CD14-positive monocyte (primary cell): ENCODE data around the gene F13A1. TPM values are rescaled to one million over a fixed set of nuclear protein-coding genes. Genes with fewer than 3 reads are reported as not detected.

Source experiments
- DNase-seq, 3 donors: peaks; one replicate each; pipeline ENCODE4 v3.0.0-alpha.2; 2011 to 2022
- H2AFZ ChIP-seq: 2 replicates; pipeline ENCODE4 v1.6.0; 2012; ENCODE audit warnings: mild to moderate bottlenecking, low read depth, low read length, inconsistent platforms; ENCODE audit not compliant: insufficient read depth, poor library complexity, severe bottlenecking
- H3K27ac ChIP-seq, 2 donors: 1 replicate in 1 of 2; 2 replicates in 1 of 2; pipeline ENCODE4 v1.5.1; 2012 to 2013; ENCODE audit warnings: low read length in 2 of 2, control low read depth in 1 of 2, inconsistent platforms in 1 of 2, low read depth in 1 of 2, mild to moderate bottlenecking in 1 of 2
- H3K27me3 ChIP-seq, 2 donors: one replicate each; pipeline versions ENCODE4 v1.6.0 to v1.6.1; 2011 to 2013; ENCODE audit warnings: low read length in 2 of 2; ENCODE audit not compliant: control insufficient read depth in 2 of 2, insufficient read depth in 2 of 2
- H3K36me3 ChIP-seq, 2 donors: replicated peaks in 1 of 2; 1 replicate in 1 of 2; 2 replicates in 1 of 2; pipeline versions ENCODE4 v1.5.1 to v1.6.1; 2012 to 2013; ENCODE audit warnings: low read length in 2 of 2, control low read depth in 1 of 2, inconsistent platforms in 1 of 2, mild to moderate bottlenecking in 1 of 2; ENCODE audit not compliant: insufficient read depth in 2 of 2, control insufficient read depth in 1 of 2
- H3K4me1 ChIP-seq, 2 donors: 1 replicate in 1 of 2; 2 replicates in 1 of 2; pipeline versions ENCODE4 v1.5.1 to v1.6.1; 2012 to 2013; ENCODE audit warnings: low read length in 2 of 2, control low read depth in 1 of 2, inconsistent platforms in 1 of 2, mild to moderate bottlenecking in 1 of 2, moderate library complexity in 1 of 2; ENCODE audit not compliant: insufficient read depth in 2 of 2, control insufficient read depth in 1 of 2
- H3K4me2 ChIP-seq: replicated peaks from 2 replicates; pipeline ENCODE3; 2012; ENCODE audit warnings: low read length, moderate library complexity, mild to moderate bottlenecking; ENCODE audit not compliant: poor library complexity, severe bottlenecking; ENCODE audit errors: extremely low read depth
- H3K4me3 ChIP-seq, 3 experiments: fragments of 200-600 bp in 1 of 3; sonication (generic) in 1 of 3; replicated peaks in 1 of 3; 1 replicate in 2 of 3; 2 replicates in 1 of 3; pipeline ENCODE4 v1.5.1; 2011 to 2013; ENCODE audit warnings: low read length in 3 of 3, mild to moderate bottlenecking in 3 of 3, control low read depth in 2 of 3, low read depth in 2 of 3, inconsistent platforms in 1 of 3, moderate library complexity in 1 of 3
- H3K79me2 ChIP-seq: 2 replicates; pipeline ENCODE4 v1.6.0; 2012; ENCODE audit warnings: mild to moderate bottlenecking, control low read depth, inconsistent platforms, low read length, moderate library complexity; ENCODE audit not compliant: insufficient read depth
- H3K9ac ChIP-seq: 2 replicates; pipeline ENCODE4 v1.6.0; 2017; ENCODE audit warnings: low read length, mild to moderate bottlenecking; ENCODE audit not compliant: insufficient read depth, poor library complexity, severe bottlenecking
- H3K9me3 ChIP-seq, 2 donors: replicated peaks in 1 of 2; 1 replicate in 1 of 2; 2 replicates in 1 of 2; pipeline versions ENCODE4 v1.5.1 to v1.6.1; 2012 to 2013; ENCODE audit warnings: low read length in 2 of 2, control low read depth in 1 of 2; ENCODE audit not compliant: control insufficient read depth in 1 of 2, insufficient read depth in 1 of 2
- H4K20me1 ChIP-seq: 2 replicates; pipeline ENCODE4 v1.6.0; 2012; ENCODE audit warnings: mild to moderate bottlenecking, low read length, control low read depth, moderate library complexity; ENCODE audit not compliant: insufficient read depth
- H3K27ac Mint-ChIP-seq, 7 donors: one replicate each; pipeline ENCODE4 v1.8.0; 2020; ENCODE audit warnings: mild to moderate bottlenecking in 7 of 7, mixed read lengths in 7 of 7, moderate library complexity in 6 of 7, inconsistent platforms in 2 of 7
- H3K27me3 Mint-ChIP-seq, 3 donors: one replicate each; pipeline ENCODE4 v1.8.0; 2021 to 2022; ENCODE audit warnings: low read depth in 3 of 3, mild to moderate bottlenecking in 3 of 3, mixed read lengths in 3 of 3, moderate library complexity in 3 of 3, inconsistent platforms in 1 of 3
- H3K36me3 Mint-ChIP-seq, 2 donors: one replicate each; pipeline ENCODE4 v1.8.0; 2020; ENCODE audit warnings: mixed read lengths in 2 of 2, inconsistent platforms in 1 of 2, mild to moderate bottlenecking in 1 of 2
- H3K4me1 Mint-ChIP-seq: one replicate; pipeline ENCODE4 v1.8.0; 2020; ENCODE audit warnings: mild to moderate bottlenecking, mixed read lengths
- H3K4me3 Mint-ChIP-seq, 2 donors: one replicate each; pipeline ENCODE4 v1.8.0; 2020; ENCODE audit warnings: mild to moderate bottlenecking in 2 of 2, mixed read lengths in 2 of 2, moderate library complexity in 1 of 2
- H3K9me3 Mint-ChIP-seq, 7 donors: one replicate each; pipeline ENCODE4 v1.8.0; 2020 to 2022; ENCODE audit warnings: mixed read lengths in 7 of 7, mild to moderate bottlenecking in 6 of 7, moderate library complexity in 6 of 7, inconsistent platforms in 2 of 7
- WGBS: methylation state at CpG from one replicate; pipeline ENCODE4 v1.1.5; 2013; ENCODE audit warnings: missing lambda C conversion rate; ENCODE audit not compliant: insufficient coverage; 5-methylcytosine and 5-hydroxymethylcytosine counted together
- intact Hi-C, 2 donors: fragments of 100-400 bp; cut with micrococcal nuclease; formaldehyde crosslinking; loops; one replicate each; pipeline versions ENCODE4 v1.15.0 to v1.15.1; 2023
- polyA plus RNA-seq, 3 donors: library from polyadenylated mRNA; depleted of rRNA in 1 of 3; unstranded in 2 of 3; stranded (reverse) in 1 of 3; fragments of 300-500 nt in 2 of 3; fragments of >200 nt in 1 of 3; fragmentation: Illumina TruSeq in 2 of 3; gene quantifications; 1 replicate in 2 of 3; 2 replicates in 1 of 3; pipeline ENCODE4 v1.2.3, GENCODE V29; 2012 to 2021
- TF ChIP-seq, protein P1 (sequence below): fragments of 200-600 bp; IDR thresholded peaks from one replicate; pipeline ENCODE4 v1.8.0; 2022; ENCODE audit warnings: antibody characterized with exemption, mild to moderate bottlenecking

Gene F13A1
- polyA plus RNA-seq, 3 donors, result 49.0 to 136 (median 105) TPM

DNA sequence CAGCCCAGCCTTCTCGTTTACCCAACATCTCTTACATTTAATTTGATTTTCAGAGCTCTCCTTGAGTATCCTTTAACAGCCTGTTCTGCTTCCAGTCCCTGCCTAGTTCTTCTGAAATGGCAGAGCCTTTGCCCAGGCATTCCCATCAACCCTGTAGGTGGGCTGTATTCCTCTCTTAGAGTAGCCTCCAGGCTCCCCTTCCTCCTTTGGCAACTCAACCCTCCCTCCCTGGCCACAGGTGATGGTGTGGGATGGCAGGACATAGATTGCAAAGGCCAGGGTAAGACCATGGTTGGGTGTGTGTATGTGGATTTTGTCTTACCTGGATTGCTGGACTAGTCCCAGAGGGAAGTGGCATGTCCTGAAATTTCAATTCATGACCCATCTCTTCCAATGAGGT is 125.4 kb downstream of the F13A1 start:
- H3K27me3 Mint-ChIP-seq, result peaks cover 0 to 2% (median 1%) of the 10 kb centered on the region in 3 donors
- Histone ChIP-seq H3K36me3 (peaks cover 41 to 62% of the 10 kb centered on the region in 2 donors), H3K27ac (no peak overlapping the region), H3K27me3 (no peaks in the 10 kb centered on the region), H3K9ac (no peak overlapping the region), H3K4me1 (no peaks in the 10 kb centered on the region), H2AFZ (no peak overlapping the region), H3K4me3 (no peak overlapping the region), H4K20me1 (no peaks in the 10 kb centered on the region), H3K4me2 (no peak overlapping the region), H3K79me2 (no peaks in the 10 kb centered on the region), H3K9me3 (no peaks in the 10 kb centered on the region)
- H3K4me3 Mint-ChIP-seq, result no peak overlapping the region
- H3K27ac Mint-ChIP-seq, result no peak overlapping the region
- DNase-seq, result no peak
- 100% methylated on average over 1 of the region's 1 CpG for WGBS
- intact Hi-C loops, result no loop called here
- TF ChIP-seq, protein P1, sequence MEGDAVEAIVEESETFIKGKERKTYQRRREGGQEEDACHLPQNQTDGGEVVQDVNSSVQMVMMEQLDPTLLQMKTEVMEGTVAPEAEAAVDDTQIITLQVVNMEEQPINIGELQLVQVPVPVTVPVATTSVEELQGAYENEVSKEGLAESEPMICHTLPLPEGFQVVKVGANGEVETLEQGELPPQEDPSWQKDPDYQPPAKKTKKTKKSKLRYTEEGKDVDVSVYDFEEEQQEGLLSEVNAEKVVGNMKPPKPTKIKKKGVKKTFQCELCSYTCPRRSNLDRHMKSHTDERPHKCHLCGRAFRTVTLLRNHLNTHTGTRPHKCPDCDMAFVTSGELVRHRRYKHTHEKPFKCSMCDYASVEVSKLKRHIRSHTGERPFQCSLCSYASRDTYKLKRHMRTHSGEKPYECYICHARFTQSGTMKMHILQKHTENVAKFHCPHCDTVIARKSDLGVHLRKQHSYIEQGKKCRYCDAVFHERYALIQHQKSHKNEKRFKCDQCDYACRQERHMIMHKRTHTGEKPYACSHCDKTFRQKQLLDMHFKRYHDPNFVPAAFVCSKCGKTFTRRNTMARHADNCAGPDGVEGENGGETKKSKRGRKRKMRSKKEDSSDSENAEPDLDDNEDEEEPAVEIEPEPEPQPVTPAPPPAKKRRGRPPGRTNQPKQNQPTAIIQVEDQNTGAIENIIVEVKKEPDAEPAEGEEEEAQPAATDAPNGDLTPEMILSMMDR, result no peak
- peaks cover 52 to 84% of the 10 kb centered on the region in 2 donors for H3K36me3 Mint-ChIP-seq
- H3K4me1 Mint-ChIP-seq, result no peaks in the 10 kb centered on the region
- H3K9me3 Mint-ChIP-seq, result peaks cover 0 to 17% (median 10%) of the 10 kb centered on the region in 7 donors

DNA sequence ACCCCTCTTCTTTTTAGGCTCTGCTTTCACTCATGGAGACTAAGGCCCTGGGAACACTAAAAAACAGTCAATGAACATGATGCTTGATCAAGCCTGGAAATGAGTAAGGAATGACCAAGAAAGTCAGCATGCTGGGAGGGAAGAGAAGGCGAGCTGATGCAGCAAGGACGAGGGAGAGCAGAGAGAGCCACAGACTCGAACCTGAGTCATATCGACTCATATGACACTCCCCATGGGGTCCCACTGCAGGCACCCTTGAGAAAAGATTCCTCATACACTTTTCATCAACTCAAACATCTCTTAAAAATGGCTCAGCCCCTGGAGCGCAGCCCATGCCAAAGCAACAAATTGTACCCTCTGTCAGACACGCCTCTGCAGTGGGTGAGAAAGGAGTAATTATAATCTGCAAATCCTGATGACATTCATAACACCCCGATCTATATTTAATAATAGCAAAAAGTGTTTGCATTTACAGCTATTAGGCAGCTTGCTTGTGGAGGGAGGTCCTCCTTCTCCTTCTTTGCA is 127.2 kb downstream of the F13A1 start:
- no peak overlapping the region for H3K27ac Mint-ChIP-seq
- no peak overlapping the region for H3K4me2 ChIP-seq
- no peaks in the 10 kb centered on the region for H3K79me2 ChIP-seq
- intact Hi-C loops, result no loop called here
- H3K36me3 Mint-ChIP-seq, result peaks cover 44 to 74% of the 10 kb centered on the region in 2 donors
- H2AFZ ChIP-seq, result no peak overlapping the region
- peaks cover 41 to 62% of the 10 kb centered on the region in 2 donors for H3K36me3 ChIP-seq
- no peak overlapping the region for H3K9ac ChIP-seq
- no peaks in the 10 kb centered on the region for H3K27me3 ChIP-seq
- DNase-seq, result no peak
- no peak overlapping the region for H3K4me3 ChIP-seq
- no peaks in the 10 kb centered on the region for H3K4me1 ChIP-seq
- peaks cover 0 to 19% (median 13%) of the 10 kb centered on the region in 7 donors for H3K9me3 Mint-ChIP-seq
- no peaks in the 10 kb centered on the region for H3K9me3 ChIP-seq
- WGBS, result no CpG with 5 or more reads among the region's 7 CpGs
- peaks cover 0 to 3% (median 2%) of the 10 kb centered on the region in 3 donors for H3K27me3 Mint-ChIP-seq
- H3K4me3 Mint-ChIP-seq, result no peak overlapping the region
- TF ChIP-seq, protein P1, result no peak
- H3K27ac ChIP-seq, result no peak overlapping the region
- H3K4me1 Mint-ChIP-seq, result no peaks in the 10 kb centered on the region
- no peaks in the 10 kb centered on the region for H4K20me1 ChIP-seq
